Left renal cortex interstitium (tissue), 4 donors: Measurements from ENCODE around the gene BAMBI. TPM values are rescaled to one million over a fixed set of nuclear protein-coding genes. Genes with fewer than 3 reads are reported as not detected.

Source experiments
- DNase-seq, 4 donors: peaks; one replicate each; pipeline ENCODE4 v3.0.0-alpha.2; 2013; ENCODE audit warnings: low read depth in 4 of 4, low spot score in 2 of 4, missing footprints in 1 of 4
- polyA plus RNA-seq, 4 donors: library from polyadenylated mRNA; unstranded; fragments of 120-200 nt; gene quantifications; one replicate each; pipeline ENCODE4 v1.2.1, GENCODE V29; 2013; ENCODE audit not compliant: insufficient read length in 4 of 4

BAMBI gene
- polyA plus RNA-seq, 4 donors = 39.2 to 47.7 (median 44.7) TPM

DNA sequence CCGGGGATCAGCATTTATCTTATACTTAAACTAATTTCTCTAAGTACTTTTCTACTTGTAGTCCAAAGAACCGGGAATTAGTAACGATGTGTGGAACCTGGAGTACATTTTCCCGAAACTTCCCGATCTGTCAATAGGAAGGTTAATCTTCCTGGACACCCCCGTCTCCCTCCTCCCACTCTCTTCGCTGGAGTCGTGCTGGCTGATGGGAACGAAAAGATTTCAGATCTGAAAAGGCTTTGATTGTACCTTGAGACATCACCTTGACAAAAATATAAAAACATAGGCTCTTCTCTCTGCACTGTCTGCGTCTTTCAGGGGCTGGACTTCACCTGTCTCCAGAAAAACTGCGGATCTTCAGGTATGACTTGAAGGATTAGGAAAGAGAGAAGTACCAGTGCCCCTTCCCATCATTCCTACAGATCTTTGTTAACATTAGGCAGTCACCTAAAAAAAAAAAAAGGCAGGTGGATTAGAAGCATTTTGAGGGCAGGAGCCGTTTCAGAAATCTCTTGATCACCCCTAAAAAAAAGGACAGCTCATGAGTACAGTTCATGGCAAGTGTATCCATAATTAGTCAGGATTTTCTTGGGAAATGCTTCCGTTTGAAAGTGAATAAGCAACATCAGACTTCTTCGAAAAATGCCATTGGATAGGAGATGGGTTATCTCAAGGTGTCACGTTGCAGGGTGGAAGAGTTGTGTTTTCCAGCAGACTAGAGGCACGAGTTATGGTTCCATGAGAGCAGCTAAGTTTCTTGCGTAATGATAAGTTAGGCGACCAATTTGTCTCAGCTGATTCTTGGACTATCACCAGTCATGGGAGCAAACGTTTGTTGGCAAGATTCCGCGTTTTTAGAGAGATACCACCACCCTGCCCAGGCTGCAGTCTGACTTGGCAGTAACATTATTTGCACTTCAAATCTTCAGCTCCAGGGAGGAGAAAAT, 7.8 kb upstream of the BAMBI start:
- DNase-seq = no peak

DNA sequence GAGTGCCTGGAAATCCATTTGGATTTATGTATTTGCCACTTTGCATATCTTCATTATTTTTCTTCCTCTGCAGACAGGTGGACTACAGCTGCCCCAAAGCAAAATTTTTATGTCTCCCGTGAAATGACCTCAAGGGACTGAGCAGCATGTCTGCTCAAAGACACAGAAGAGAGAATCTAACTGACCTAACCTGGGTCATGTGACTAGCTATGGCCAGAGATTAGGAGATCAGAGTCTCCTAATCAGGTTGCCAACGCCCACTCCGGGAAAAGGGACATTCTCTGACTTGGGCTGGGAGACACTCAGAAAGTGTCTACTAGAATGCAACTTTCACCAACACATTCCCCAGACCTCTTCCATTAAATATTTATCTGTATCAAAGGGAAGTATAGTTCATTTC, 2.5 kb upstream of the BAMBI start:
- no peak for DNase-seq

DNA sequence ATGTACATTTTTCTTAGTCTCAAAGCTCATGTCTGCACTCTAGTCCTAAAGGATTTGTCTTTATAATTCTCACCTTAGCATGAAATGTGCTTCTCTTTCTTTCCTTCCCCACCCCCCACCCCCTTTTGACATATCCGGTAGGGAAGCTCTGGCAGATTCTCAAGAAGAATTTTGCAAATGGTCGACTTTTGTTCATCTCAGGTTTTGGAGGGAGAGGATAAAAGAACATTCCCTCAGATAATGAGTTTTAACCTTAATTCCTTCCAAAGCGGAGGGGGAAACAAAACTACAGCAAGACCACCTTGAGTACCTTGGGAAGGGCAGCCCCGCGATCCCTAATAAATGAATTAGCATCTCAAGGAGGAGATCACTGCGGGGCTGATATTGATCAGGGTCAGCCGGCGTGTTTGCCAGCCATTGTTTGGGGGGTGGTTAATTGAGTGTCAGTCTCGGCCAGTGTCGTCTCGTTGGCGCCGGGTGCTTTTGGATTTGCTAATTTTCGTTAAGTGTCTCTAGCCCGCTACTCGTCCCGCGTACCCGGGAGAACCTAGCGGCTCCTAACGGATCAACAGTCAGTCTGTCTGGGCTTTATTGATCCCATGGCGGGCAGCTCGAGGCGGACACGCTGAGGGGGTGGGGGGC, 874 bp upstream of the BAMBI start:
- DNase-seq = no peak

GRCh38 chr10:28677888-28678686, 766 bp downstream of the BAMBI start:
- no peak for DNase-seq

- DNase-seq = no peak
Measured at GRCh38 chr10:28678687-28679457, 1.6 kb downstream of the BAMBI start.

DNA sequence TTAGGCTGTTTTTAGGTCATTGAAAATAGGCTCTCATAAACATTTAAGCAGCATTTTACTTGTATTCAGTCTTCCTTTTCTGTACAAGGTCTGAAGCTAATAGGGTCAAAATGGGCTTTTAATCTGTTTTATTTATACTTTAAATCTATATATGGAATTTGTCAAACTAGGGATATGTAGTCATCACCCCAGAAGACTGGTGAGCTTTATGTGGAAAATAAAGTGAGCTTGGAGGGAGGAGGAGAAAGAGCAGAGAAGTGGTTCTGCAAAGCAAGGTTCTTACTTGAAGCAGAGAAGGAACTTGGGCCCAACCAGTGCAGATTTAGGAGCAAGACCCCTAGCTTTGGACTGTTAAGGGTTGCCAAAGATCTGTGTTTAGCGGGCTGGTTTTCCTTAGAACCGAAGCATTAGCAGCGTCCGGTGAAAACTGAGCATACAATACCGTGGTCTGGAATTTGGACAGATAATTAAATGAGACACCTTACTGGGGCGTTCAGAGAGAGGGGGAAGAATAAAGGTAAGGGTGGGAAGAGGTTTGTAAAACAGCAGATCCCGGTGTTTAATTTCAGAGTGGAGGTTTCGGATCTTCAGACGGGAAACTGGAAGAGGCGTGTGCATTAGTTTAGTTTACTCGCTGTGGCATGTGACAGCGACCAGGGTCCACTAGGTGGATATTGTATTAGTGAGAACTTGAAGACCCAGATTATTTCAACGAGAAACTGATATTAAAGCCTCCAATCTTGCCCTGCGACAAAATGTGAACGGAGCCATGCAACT, 2.4 kb downstream of the BAMBI start:
- DNase-seq = no peak

GRCh38 chr10:28680358-28680752, 3.0 kb downstream of the BAMBI start:
- no peak for DNase-seq

DNA sequence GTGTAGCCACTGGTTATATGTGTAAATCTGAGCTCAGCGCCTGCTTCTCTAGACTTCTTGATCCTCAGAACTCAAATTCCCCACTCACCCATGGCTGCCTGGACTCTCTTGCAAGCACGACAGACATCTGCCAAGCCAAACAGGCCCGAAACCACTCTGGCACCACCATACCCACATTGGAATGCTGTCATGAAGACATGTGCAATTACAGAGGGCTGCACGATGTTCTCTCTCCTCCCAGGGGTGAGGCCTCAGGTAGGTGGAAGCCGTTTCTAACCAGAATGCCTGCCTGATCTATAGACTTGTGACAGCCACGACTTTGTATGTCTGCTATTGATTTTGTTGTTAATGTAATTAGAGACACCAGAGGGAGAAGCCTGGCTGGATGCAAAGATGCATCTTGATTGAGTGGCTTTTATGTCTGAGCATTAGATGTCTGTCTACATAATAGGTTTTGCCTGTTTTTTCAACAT, 4.0 kb downstream of the BAMBI start:
- DNase-seq = no peak

DNA sequence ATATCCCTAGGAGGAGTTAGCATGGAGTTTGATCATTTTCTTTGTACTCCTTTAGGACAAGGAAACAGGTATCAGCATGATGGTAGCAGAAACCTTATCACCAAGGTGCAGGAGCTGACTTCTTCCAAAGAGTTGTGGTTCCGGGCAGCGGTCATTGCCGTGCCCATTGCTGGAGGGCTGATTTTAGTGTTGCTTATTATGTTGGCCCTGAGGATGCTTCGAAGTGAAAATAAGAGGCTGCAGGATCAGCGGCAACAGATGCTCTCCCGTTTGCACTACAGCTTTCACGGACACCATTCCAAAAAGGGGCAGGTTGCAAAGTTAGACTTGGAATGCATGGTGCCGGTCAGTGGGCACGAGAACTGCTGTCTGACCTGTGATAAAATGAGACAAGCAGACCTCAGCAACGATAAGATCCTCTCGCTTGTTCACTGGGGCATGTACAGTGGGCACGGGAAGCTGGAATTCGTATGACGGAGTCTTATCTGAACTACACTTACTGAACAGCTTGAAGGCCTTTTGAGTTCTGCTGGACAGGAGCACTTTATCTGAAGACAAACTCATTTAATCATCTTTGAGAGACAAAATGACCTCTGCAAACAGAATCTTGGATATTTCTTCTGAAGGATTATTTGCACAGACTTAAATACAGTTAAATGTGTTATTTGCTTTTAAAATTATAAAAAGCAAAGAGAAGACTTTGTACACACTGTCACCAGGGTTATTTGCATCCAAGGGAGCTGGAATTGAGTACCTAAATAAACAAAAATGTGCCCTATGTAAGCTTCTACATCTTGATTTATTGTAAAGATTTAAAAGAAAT, 4.8 kb downstream of the BAMBI start:
- DNase-seq = no peak

GRCh38 chr10:28684157-28684985, 7.0 kb downstream of the BAMBI start:
- DNase-seq = no peak

GRCh38 chr10:28684986-28685580, 7.8 kb downstream of the BAMBI start:
- DNase-seq = no peak

DNA sequence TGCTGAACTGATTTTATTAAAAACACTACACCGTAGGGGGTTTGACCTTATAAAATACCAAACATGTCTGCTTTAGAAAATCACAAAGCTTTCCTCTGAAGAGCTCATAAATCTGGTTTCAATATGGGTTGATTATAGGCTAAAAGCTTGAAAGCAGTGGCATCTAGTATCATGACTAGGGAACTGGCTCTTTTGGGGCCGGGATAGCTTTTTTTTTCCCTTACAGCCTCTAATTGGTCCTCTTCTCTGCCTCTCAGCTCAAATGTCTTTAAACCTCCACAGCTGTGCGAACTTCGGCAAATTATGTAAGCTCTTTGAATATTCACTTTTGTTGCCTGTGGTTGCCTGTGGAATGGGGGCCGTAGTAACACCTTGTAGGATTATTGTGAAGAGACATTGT, 8.4 kb downstream of the BAMBI start:
- no peak for DNase-seq

DNA sequence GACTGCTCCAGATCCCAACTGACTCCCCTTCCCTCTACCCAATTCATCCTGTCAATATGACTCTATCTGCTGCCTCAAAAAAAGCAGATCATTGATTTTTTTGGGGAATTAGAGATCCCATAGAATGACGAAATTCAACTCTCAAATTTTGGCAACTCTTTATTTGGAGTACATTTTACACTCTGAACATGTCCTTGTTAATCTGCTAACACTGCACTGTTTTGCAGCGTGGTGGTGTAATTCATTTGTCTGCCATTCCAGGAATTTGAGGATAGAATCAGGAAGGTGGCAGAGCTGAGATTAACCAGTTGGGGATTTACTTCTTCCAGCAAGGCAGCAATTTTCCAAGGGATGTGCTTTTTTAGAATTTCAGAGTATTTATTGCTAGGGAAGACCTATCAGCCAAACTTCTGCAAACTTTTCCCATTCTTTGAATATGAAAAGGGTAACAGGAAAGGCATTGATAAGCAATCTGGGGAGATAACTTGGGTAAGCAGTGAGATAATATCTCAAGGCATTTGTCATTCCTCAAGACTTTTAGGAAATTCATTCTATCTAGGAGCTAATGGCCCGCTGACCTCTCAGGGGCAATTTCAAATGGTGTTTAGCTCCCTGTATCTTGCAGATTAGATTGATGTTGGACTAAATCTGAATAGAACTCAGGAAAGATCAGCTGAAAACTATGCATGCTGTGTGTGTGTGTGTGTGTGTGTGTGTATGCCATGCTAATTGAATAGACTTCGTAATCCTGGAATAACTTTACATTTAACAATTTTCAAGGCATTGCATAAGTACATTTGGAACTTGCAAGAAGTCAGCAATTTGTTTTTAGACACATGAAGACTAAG, 9.7 kb downstream of the BAMBI start:
- no peak for DNase-seq

DNA sequence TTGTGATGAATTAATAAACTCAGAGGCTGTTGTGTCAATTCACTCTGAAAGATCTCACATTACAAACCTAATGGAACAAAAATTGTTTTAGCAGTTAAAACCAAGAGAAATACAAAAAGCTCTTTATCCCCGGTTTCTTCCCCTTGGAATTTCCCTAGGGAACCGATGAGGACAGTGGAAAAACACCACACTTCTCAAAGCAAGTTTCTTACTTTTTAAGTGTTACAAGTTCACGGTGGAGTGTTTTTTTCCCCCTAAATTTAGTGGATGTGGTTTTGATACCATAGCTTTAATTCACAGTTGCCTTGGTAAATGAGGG, 10.3 kb downstream of the BAMBI start:
- DNase-seq = no peak

- DNase-seq = no peak
Measured at GRCh38 chr10:28690545-28690944, 13.2 kb downstream of the BAMBI start.

GRCh38 chr10:28691187-28691694, 13.9 kb downstream of the BAMBI start:
- DNase-seq = no peak
